Erythroblast (primary cell): ENCODE measurements around the gene PKP4.

Experiments
- GATA1 ChIP-seq: IDR thresholded peaks from 2 replicates; pipeline ENCODE4 v1.6.1; 2011; ENCODE audit warnings: low read depth, mild to moderate bottlenecking, control low read depth, low read length, moderate library complexity
- POLR2A ChIP-seq: IDR thresholded peaks from 2 replicates; pipeline ENCODE4 v1.6.1; 2011; ENCODE audit warnings: mild to moderate bottlenecking, low read length

- TF ChIP-seq POLR2A (no peak), GATA1 (no peak)
Observed at GRCh38 chr2:158719403-158719802, 262.7 kb downstream of the PKP4 start.
